Spinal cord (tissue), 10 donors: Measurements from ENCODE around the gene SYNGR1. TPM values are rescaled to one million over a fixed set of nuclear protein-coding genes. Genes with fewer than 3 reads are reported as not detected.
"Not testable (repeated sequence)": the region's sequence is repeated elsewhere in the genome, so short reads cannot be mapped to it uniquely, and the experiment has no call there.

Experiments used
- DNase-seq, 6 donors: peaks; one replicate each; pipeline versions ENCODE4 v3.0.0 to v3.0.0-alpha.2; 2013 to 2015; ENCODE audit warnings: low spot score in 6 of 6, low read depth in 4 of 6
- H3K27ac ChIP-seq: one replicate; pipeline ENCODE4 v1.5.1; 2013; ENCODE audit warnings: low read depth, low read length, control low read depth
- H3K27me3 ChIP-seq: one replicate; pipeline ENCODE4 v1.6.1; 2013; ENCODE audit warnings: low read length; ENCODE audit not compliant: control insufficient read depth, insufficient read depth
- H3K36me3 ChIP-seq: one replicate; pipeline ENCODE4 v1.6.1; 2013; ENCODE audit warnings: low read length; ENCODE audit not compliant: control insufficient read depth, insufficient read depth
- H3K4me1 ChIP-seq: one replicate; pipeline ENCODE4 v1.6.1; 2013; ENCODE audit warnings: low read length; ENCODE audit not compliant: control insufficient read depth, insufficient read depth
- H3K4me3 ChIP-seq: one replicate; pipeline ENCODE4 v1.5.1; 2013; ENCODE audit warnings: low read depth, low read length, control low read depth
- H3K9me3 ChIP-seq: one replicate; pipeline ENCODE4 v1.6.1; 2013; ENCODE audit warnings: low read length; ENCODE audit not compliant: control insufficient read depth, insufficient read depth
- WGBS: methylation state at CpG from one replicate; pipeline ENCODE4 v1.1.5; 2013; ENCODE audit warnings: missing lambda C conversion rate; ENCODE audit not compliant: insufficient coverage; 5-methylcytosine and 5-hydroxymethylcytosine counted together
- polyA plus RNA-seq, 2 donors: library from polyadenylated mRNA; unstranded; fragments of 120-200 nt; gene quantifications; one replicate each; pipeline ENCODE4 v1.2.1, GENCODE V29; 2013; ENCODE audit not compliant: insufficient read length in 2 of 2
- total RNA-seq, 2 donors: library from RNA; depleted of rRNA in 1 of 2; stranded (reverse); fragments of 120-200 nt in 1 of 2; fragments of >200 nt in 1 of 2; gene quantifications; one replicate each; pipeline versions ENCODE4 v1.2.3 to v1.2.4, GENCODE V29; 2013 to 2014
- donor health status: healthy.

SYNGR1 gene
- total and polyA plus RNA-seq, 4 donors = 43.8 to 99.1 (median 71.0) TPM

GRCh38 chr22:39316440-39317083 lies 33.2 kb upstream of the SYNGR1 start:
- WGBS = 61% methylated on average over 15 of the region's 17 CpGs
- Histone ChIP-seq H3K9me3 (no peaks in the 10 kb centered on the region), H3K4me3 (no peak overlapping the region), H3K27me3 (no peaks in the 10 kb centered on the region), H3K4me1 (peaks cover 47% of the 10 kb centered on the region), H3K36me3 (peaks cover 68% of the 10 kb centered on the region), H3K27ac (no peak overlapping the region)
- peak in 3 of 6 donors; percentile 52 to 83 (median 80) for DNase-seq

- 71% methylated on average over 9 of the region's 9 CpGs for WGBS
- peak overlapping the region; percentile 77 for H3K4me3 ChIP-seq
- no peak for DNase-seq
- no peaks in the 10 kb centered on the region for H3K9me3 ChIP-seq
- H3K27me3 ChIP-seq = no peaks in the 10 kb centered on the region
- no peak overlapping the region for H3K27ac ChIP-seq
- H3K4me1 ChIP-seq = peaks cover 47% of the 10 kb centered on the region
- H3K36me3 ChIP-seq = peaks cover 62% of the 10 kb centered on the region
Observed at GRCh38 chr22:39317084-39317774, 32.6 kb upstream of the SYNGR1 start.

GRCh38 chr22:39317775-39318506 lies 31.9 kb upstream of the SYNGR1 start:
- no peaks in the 10 kb centered on the region for H3K9me3 ChIP-seq
- peak overlapping the region; percentile 99 for H3K27ac ChIP-seq
- H3K36me3 ChIP-seq = peaks cover 55% of the 10 kb centered on the region
- peaks cover 47% of the 10 kb centered on the region for H3K4me1 ChIP-seq
- no peaks in the 10 kb centered on the region for H3K27me3 ChIP-seq
- H3K4me3 ChIP-seq = peak overlapping the region; percentile 77
- 29% methylated on average over 3 of the region's 9 CpGs for WGBS
- no peak for DNase-seq

- peak overlapping the region; percentile 99 for H3K27ac ChIP-seq
- no peaks in the 10 kb centered on the region for H3K27me3 ChIP-seq
- WGBS = 4% methylated on average over 17 of the region's 26 CpGs
- no peaks in the 10 kb centered on the region for H3K9me3 ChIP-seq
- DNase-seq = peak in 3 of 6 donors; percentile 39 to 80 (median 52)
- peak overlapping the region; percentile 77 for H3K4me3 ChIP-seq
- H3K4me1 ChIP-seq = peaks cover 44% of the 10 kb centered on the region
- peaks cover 47% of the 10 kb centered on the region for H3K36me3 ChIP-seq
Observed at GRCh38 chr22:39318507-39319283, 31.1 kb upstream of the SYNGR1 start.

- peak; percentile 98 to 100 (median 99) for DNase-seq
- no peaks in the 10 kb centered on the region for H3K27me3 ChIP-seq
- peaks cover 43% of the 10 kb centered on the region for H3K4me1 ChIP-seq
- H3K4me3 ChIP-seq = peak within 1 kb of the TSS; percentile 77
- H3K36me3 ChIP-seq = peaks cover 40% of the 10 kb centered on the region
- no peaks in the 10 kb centered on the region for H3K9me3 ChIP-seq
- WGBS = 0% methylated on average over 63 of the region's 65 CpGs
- H3K27ac ChIP-seq = peak within 1 kb of the TSS; percentile 99
Observed at GRCh38 chr22:39319284-39320022, 30.3 kb upstream of the SYNGR1 start, which contains the start of gene RPL3. Gene RPL3 (minus strand): TSS chr22:39319623. CDS start chr22:39319597, 26 bp downstream.

GRCh38 chr22:39320616-39321029 lies 29.2 kb upstream of the SYNGR1 start:
- Histone ChIP-seq H3K4me1 (peaks cover 36% of the 10 kb centered on the region), H3K36me3 (peaks cover 28% of the 10 kb centered on the region), H3K27ac (peak overlapping the region; percentile 99)
- not testable (repeated sequence) for H3K9me3 ChIP-seq, H3K4me3 ChIP-seq, DNase-seq, H3K27me3 ChIP-seq
- WGBS = 87% methylated on average over 20 of the region's 24 CpGs

- H3K27ac ChIP-seq = no peak overlapping the region
- no peak overlapping the region for H3K4me3 ChIP-seq
- H3K27me3 ChIP-seq = no peaks in the 10 kb centered on the region
- no peaks in the 10 kb centered on the region for H3K36me3 ChIP-seq
- H3K9me3 ChIP-seq = no peaks in the 10 kb centered on the region
- 58% methylated on average over 1 of the region's 2 CpGs for WGBS
- no peak for DNase-seq
- peaks cover 2% of the 10 kb centered on the region for H3K4me1 ChIP-seq
Observed at GRCh38 chr22:39325392-39325932, 24.3 kb upstream of the SYNGR1 start.

GRCh38 chr22:39327995-39328754 lies 21.6 kb upstream of the SYNGR1 start:
- Histone ChIP-seq H3K4me1 (no peaks in the 10 kb centered on the region), H3K27ac (no peak overlapping the region), H3K4me3 (no peak overlapping the region), H3K9me3 (no peaks in the 10 kb centered on the region), H3K27me3 (no peaks in the 10 kb centered on the region), H3K36me3 (no peaks in the 10 kb centered on the region)
- no peak for DNase-seq
- WGBS = 89% methylated on average over 18 of the region's 18 CpGs
